Measurements from ENCODE around the gene SULT1C3. TPM values are rescaled to one million over a fixed set of nuclear protein-coding genes. Genes with fewer than 3 reads are reported as not detected.

SULT1C3 gene
- total and polyA plus RNA-seq, 4 donors, result not detected

GRCh38 chr2:108228006-108228405 lies 11.8 kb upstream of the SULT1C3 start:
- H3K27ac ChIP-seq (ENCODE audit: low read depth in 1 of 2, low read length in 2 of 2), result no peak overlapping the region
- no peak overlapping the region for H3K9ac ChIP-seq (ENCODE audit: low read depth in 1 of 2, low read length in 2 of 2)
- peaks cover 3 to 12% (median 6%) of the 10 kb centered on the region in 4 donors for H3K9me3 ChIP-seq (ENCODE audit: control insufficient read depth in 4 of 4, low read length in 3 of 4)
- H3K27me3 ChIP-seq (ENCODE audit: control insufficient read depth in 4 of 4, insufficient read depth in 4 of 4, low read length in 3 of 4), result no peaks in the 10 kb centered on the region
- no peaks in the 10 kb centered on the region for H3K36me3 ChIP-seq (ENCODE audit: control insufficient read depth in 4 of 4, insufficient read depth in 3 of 4, low read depth in 1 of 4, low read length in 3 of 4)
- H3K4me1 ChIP-seq (ENCODE audit: control insufficient read depth in 4 of 4, insufficient read depth in 4 of 4, low read length in 3 of 4), result no peaks in the 10 kb centered on the region
- no peak for TF ChIP-seq FOXA1 (IDR thresholded peaks at IDR 0.05)
- TF ChIP-seq RAD21 (IDR thresholded peaks at IDR 0.05), result no peak
- TF ChIP-seq SP1 (IDR thresholded peaks at IDR 0.05), result no peak
- TF ChIP-seq, protein P1, sequence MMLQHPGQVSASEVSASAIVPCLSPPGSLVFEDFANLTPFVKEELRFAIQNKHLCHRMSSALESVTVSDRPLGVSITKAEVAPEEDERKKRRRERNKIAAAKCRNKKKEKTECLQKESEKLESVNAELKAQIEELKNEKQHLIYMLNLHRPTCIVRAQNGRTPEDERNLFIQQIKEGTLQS (IDR thresholded peaks at IDR 0.05), result no peak
- no peak for TF ChIP-seq HNF4G (IDR thresholded peaks at IDR 0.05)
- TF ChIP-seq, protein P2, sequence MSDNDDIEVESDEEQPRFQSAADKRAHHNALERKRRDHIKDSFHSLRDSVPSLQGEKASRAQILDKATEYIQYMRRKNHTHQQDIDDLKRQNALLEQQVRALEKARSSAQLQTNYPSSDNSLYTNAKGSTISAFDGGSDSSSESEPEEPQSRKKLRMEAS (IDR thresholded peaks at IDR 0.05), result no peak
- no peak for TF ChIP-seq YY1 (IDR thresholded peaks at IDR 0.05)
- no peak for TF ChIP-seq FOXA2 (IDR thresholded peaks at IDR 0.05)
- TF ChIP-seq TAF1 (conservative IDR thresholded peaks at IDR 0.05), result no peak
- TF ChIP-seq EGR1 (IDR thresholded peaks at IDR 0.05; ENCODE audit: low read depth in 2 of 2), result no peak
- TF ChIP-seq RXRA (IDR thresholded peaks at IDR 0.05), result no peak
- TF ChIP-seq HNF4A (conservative IDR thresholded peaks at IDR 0.05), result no peak
- TF ChIP-seq, protein P3, sequence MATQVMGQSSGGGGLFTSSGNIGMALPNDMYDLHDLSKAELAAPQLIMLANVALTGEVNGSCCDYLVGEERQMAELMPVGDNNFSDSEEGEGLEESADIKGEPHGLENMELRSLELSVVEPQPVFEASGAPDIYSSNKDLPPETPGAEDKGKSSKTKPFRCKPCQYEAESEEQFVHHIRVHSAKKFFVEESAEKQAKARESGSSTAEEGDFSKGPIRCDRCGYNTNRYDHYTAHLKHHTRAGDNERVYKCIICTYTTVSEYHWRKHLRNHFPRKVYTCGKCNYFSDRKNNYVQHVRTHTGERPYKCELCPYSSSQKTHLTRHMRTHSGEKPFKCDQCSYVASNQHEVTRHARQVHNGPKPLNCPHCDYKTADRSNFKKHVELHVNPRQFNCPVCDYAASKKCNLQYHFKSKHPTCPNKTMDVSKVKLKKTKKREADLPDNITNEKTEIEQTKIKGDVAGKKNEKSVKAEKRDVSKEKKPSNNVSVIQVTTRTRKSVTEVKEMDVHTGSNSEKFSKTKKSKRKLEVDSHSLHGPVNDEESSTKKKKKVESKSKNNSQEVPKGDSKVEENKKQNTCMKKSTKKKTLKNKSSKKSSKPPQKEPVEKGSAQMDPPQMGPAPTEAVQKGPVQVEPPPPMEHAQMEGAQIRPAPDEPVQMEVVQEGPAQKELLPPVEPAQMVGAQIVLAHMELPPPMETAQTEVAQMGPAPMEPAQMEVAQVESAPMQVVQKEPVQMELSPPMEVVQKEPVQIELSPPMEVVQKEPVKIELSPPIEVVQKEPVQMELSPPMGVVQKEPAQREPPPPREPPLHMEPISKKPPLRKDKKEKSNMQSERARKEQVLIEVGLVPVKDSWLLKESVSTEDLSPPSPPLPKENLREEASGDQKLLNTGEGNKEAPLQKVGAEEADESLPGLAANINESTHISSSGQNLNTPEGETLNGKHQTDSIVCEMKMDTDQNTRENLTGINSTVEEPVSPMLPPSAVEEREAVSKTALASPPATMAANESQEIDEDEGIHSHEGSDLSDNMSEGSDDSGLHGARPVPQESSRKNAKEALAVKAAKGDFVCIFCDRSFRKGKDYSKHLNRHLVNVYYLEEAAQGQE (IDR thresholded peaks at IDR 0.05), result no peak
- TF ChIP-seq, protein P4, sequence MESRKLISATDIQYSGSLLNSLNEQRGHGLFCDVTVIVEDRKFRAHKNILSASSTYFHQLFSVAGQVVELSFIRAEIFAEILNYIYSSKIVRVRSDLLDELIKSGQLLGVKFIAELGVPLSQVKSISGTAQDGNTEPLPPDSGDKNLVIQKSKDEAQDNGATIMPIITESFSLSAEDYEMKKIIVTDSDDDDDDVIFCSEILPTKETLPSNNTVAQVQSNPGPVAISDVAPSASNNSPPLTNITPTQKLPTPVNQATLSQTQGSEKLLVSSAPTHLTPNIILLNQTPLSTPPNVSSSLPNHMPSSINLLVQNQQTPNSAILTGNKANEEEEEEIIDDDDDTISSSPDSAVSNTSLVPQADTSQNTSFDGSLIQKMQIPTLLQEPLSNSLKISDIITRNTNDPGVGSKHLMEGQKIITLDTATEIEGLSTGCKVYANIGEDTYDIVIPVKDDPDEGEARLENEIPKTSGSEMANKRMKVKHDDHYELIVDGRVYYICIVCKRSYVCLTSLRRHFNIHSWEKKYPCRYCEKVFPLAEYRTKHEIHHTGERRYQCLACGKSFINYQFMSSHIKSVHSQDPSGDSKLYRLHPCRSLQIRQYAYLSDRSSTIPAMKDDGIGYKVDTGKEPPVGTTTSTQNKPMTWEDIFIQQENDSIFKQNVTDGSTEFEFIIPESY (IDR thresholded peaks at IDR 0.05), result no peak
- TF ChIP-seq, protein P5, sequence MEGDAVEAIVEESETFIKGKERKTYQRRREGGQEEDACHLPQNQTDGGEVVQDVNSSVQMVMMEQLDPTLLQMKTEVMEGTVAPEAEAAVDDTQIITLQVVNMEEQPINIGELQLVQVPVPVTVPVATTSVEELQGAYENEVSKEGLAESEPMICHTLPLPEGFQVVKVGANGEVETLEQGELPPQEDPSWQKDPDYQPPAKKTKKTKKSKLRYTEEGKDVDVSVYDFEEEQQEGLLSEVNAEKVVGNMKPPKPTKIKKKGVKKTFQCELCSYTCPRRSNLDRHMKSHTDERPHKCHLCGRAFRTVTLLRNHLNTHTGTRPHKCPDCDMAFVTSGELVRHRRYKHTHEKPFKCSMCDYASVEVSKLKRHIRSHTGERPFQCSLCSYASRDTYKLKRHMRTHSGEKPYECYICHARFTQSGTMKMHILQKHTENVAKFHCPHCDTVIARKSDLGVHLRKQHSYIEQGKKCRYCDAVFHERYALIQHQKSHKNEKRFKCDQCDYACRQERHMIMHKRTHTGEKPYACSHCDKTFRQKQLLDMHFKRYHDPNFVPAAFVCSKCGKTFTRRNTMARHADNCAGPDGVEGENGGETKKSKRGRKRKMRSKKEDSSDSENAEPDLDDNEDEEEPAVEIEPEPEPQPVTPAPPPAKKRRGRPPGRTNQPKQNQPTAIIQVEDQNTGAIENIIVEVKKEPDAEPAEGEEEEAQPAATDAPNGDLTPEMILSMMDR (IDR thresholded peaks at IDR 0.05; ENCODE audit: low read depth, low read length, missing input control), result no peak
- TF ChIP-seq JUND (IDR thresholded peaks at IDR 0.05), result no peak
- no peak for TF ChIP-seq GABPA (IDR thresholded peaks at IDR 0.05 in 1 of 2, conservative IDR thresholded peaks at IDR 0.05 in 1 of 2)
- no peak for DNase-seq (ENCODE audit: low spot score)
- no peak overlapping the region for H3K4me3 ChIP-seq (ENCODE audit: low read depth in 1 of 3, low read length in 3 of 3)
- 84% methylated on average over 4 of the region's 4 CpGs for WGBS

Data from liver (tissue), 9 donors.